Smooth muscle cell (in vitro differentiated cells): ENCODE measurements around the gene MEGF11. TPM values are rescaled to one million over a fixed set of nuclear protein-coding genes. Genes with fewer than 3 reads are reported as not detected.

Source experiments
- DNase-seq: peaks from one replicate; lab custom pipeline; 2025; ENCODE audit not compliant: unreplicated experiment; lab: John Stamatoyannopoulos, UW
- H2AFZ ChIP-seq: fragments of 200-600 bp; sonication (generic); 2 replicates; pipeline ENCODE4 v1.6.0; 2016; ENCODE audit warnings: antibody characterized with exemption, low read depth, mild to moderate bottlenecking
- H3F3A ChIP-seq: fragments of 200-600 bp; sonication (generic); 2 replicates; pipeline ENCODE4 v1.6.0; 2017; ENCODE audit warnings: antibody characterized with exemption, low read depth
- H3K27ac ChIP-seq: fragments of 200-600 bp; sonication (generic); 2 replicates; pipeline ENCODE4 v1.5.1; 2016; ENCODE audit warnings: low read depth, mild to moderate bottlenecking
- H3K27me3 ChIP-seq: fragments of 200-600 bp; sonication (generic); 2 replicates; pipeline ENCODE4 v1.6.1; 2016; ENCODE audit warnings: low read depth, mild to moderate bottlenecking
- H3K36me3 ChIP-seq: fragments of 200-600 bp; sonication (generic); 2 replicates; pipeline ENCODE4 v1.5.1; 2016; ENCODE audit warnings: low read depth
- H3K4me1 ChIP-seq: fragments of 200-600 bp; sonication (generic); 2 replicates; pipeline ENCODE4 v1.5.1; 2016; ENCODE audit warnings: low read depth
- H3K4me2 ChIP-seq: fragments of 200-600 bp; sonication (generic); 2 replicates; pipeline ENCODE4 v1.6.0; 2016; ENCODE audit warnings: mild to moderate bottlenecking
- H3K4me3 ChIP-seq: fragments of 200-600 bp; sonication (generic); 2 replicates; pipeline ENCODE4 v1.5.1; 2016; ENCODE audit warnings: mild to moderate bottlenecking
- H3K79me2 ChIP-seq: fragments of 200-600 bp; sonication (generic); 2 replicates; pipeline ENCODE4 v1.6.0; 2016; ENCODE audit warnings: low read depth, mild to moderate bottlenecking
- H3K9ac ChIP-seq: fragments of 200-600 bp; sonication (generic); 2 replicates; pipeline ENCODE4 v1.6.0; 2016; ENCODE audit warnings: low read depth
- H3K9me3 ChIP-seq: fragments of 200-600 bp; sonication (generic); replicated peaks from 2 replicates; pipeline ENCODE4 v1.5.1; 2016; ENCODE audit warnings: low read depth
- H4K20me1 ChIP-seq: fragments of 200-600 bp; sonication (generic); 2 replicates; pipeline ENCODE4 v1.6.0; 2016; ENCODE audit warnings: low read depth
- WGBS: methylation state at CpG from one replicate; pipeline ENCODE4 v1.1.7; 2016; ENCODE audit warnings: low lambda C conversion rate; 5-methylcytosine and 5-hydroxymethylcytosine counted together
- polyA plus RNA-seq: library from polyadenylated mRNA; unstranded; fragments of >200 nt; fragmentation: Nextera tagmentation; extraction: Ambion mirVana; gene quantifications from 2 replicates; pipeline ENCODE4 v1.2.1, GENCODE V29; 2016
- total RNA-seq: library from RNA; depleted of rRNA; stranded (reverse); fragments of >200 nt; gene quantifications from 2 replicates; pipeline ENCODE4 v1.2.3, GENCODE V29; 2014
- TF ChIP-seq, protein P1 (sequence below): fragments of 200-600 bp; sonication (generic); IDR thresholded peaks from 2 replicates; pipeline ENCODE4 v1.5.1; 2017; ENCODE audit warnings: borderline replicate concordance, mild to moderate bottlenecking, antibody characterized with exemption; ENCODE audit not compliant: insufficient read depth, poor library complexity, severe bottlenecking

MEGF11 gene
- total and polyA plus RNA-seq, 2 experiments from 2014 or later = 0.08 TPM; not detected in 1

DNA sequence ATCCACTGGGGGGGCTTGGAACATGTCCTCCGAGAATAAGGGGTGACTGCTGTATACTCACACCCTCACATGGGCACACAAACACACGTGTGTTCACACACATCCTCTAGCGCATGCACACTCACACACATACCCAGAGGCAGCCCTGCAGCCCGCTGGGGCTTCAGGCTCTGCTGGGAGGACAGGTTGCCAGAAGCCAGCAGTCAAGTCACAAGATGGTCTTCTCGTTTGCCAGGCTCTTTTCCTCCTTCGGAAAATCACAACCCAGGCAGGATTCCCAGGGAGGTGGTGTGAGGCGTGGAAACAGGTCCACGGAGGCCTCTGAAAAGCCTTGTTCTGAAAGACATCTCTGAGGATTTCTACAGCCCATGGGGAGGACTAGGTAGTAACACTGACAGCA is 26.8 kb downstream of the MEGF11 start:
- no peak for DNase-seq
- 89% methylated on average over 8 of the region's 8 CpGs for WGBS
- no peak overlapping the region for H3K9ac ChIP-seq
- no peaks in the 10 kb centered on the region for H3F3A ChIP-seq
- H3K9me3 ChIP-seq = no peaks in the 10 kb centered on the region
- no peak overlapping the region for H2AFZ ChIP-seq
- no peaks in the 10 kb centered on the region for H3K4me1 ChIP-seq
- H3K4me2 ChIP-seq = no peak overlapping the region
- no peak overlapping the region for H3K4me3 ChIP-seq
- no peaks in the 10 kb centered on the region for H3K27me3 ChIP-seq
- H3K36me3 ChIP-seq = no peaks in the 10 kb centered on the region
- no peaks in the 10 kb centered on the region for H4K20me1 ChIP-seq
- no peaks in the 10 kb centered on the region for H3K79me2 ChIP-seq
- TF ChIP-seq, protein P1, sequence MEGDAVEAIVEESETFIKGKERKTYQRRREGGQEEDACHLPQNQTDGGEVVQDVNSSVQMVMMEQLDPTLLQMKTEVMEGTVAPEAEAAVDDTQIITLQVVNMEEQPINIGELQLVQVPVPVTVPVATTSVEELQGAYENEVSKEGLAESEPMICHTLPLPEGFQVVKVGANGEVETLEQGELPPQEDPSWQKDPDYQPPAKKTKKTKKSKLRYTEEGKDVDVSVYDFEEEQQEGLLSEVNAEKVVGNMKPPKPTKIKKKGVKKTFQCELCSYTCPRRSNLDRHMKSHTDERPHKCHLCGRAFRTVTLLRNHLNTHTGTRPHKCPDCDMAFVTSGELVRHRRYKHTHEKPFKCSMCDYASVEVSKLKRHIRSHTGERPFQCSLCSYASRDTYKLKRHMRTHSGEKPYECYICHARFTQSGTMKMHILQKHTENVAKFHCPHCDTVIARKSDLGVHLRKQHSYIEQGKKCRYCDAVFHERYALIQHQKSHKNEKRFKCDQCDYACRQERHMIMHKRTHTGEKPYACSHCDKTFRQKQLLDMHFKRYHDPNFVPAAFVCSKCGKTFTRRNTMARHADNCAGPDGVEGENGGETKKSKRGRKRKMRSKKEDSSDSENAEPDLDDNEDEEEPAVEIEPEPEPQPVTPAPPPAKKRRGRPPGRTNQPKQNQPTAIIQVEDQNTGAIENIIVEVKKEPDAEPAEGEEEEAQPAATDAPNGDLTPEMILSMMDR = no peak
- H3K27ac ChIP-seq = no peak overlapping the region

DNA sequence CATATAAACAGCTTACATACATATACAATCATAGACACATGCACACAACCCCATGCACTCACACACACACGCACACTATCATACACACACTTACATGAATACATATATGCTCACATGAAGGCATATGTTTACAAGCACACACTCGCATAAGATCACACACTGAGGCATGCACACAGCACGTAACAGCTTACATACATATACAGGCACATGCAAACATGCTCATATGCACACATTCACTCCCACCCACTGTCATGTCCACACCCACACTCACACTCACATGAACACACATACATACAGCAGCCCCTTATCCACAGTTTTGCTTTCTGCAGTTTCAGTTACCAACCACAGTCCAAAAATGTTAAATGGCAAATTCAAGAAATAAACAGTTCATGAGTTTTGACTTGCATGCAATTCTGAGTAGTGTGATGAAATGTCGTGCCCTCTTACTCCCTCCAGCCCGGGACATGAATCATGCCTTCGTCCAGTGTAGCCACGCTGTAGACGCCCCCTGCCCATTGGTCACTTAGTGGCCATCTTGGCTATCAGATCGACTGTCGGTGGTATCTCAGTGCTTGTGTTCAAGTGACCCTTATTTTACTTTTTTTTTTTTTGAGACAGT is 27.8 kb downstream of the MEGF11 start:
- H3K4me2 ChIP-seq = no peak overlapping the region
- no peak overlapping the region for H3K27ac ChIP-seq
- no peaks in the 10 kb centered on the region for H4K20me1 ChIP-seq
- no peak overlapping the region for H3K9ac ChIP-seq
- H3K36me3 ChIP-seq = no peaks in the 10 kb centered on the region
- no peak for DNase-seq
- H3K4me3 ChIP-seq = no peak overlapping the region
- no peaks in the 10 kb centered on the region for H3F3A ChIP-seq
- TF ChIP-seq, protein P1 = no peak
- H3K79me2 ChIP-seq = no peaks in the 10 kb centered on the region
- H3K4me1 ChIP-seq = no peaks in the 10 kb centered on the region
- 97% methylated on average over 10 of the region's 10 CpGs for WGBS
- no peak overlapping the region for H2AFZ ChIP-seq
- H3K9me3 ChIP-seq = no peaks in the 10 kb centered on the region
- no peaks in the 10 kb centered on the region for H3K27me3 ChIP-seq

DNA sequence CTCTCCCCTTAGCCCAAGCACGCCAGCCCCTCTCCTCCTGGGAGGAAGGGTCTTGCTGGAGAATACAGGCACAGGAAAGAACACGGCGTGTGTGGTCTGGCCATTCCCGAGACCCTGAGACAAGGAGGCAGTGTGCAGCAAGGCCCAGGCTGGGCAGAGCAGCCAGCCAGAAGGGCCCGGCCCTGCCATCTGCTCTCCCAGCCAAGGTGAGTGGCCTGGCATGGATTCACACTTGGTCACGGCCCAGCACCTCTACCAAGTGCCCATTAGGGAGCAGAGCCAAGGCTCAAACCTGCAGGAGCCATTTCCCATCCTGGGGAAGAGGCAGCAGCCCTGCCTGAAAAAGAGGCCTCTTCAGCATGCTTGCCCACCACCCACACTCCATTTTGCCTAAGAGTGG is 28.6 kb downstream of the MEGF11 start:
- H3K4me1 ChIP-seq = no peaks in the 10 kb centered on the region
- no peaks in the 10 kb centered on the region for H3F3A ChIP-seq
- DNase-seq = no peak
- H3K4me3 ChIP-seq = no peak overlapping the region
- H3K79me2 ChIP-seq = no peaks in the 10 kb centered on the region
- no peaks in the 10 kb centered on the region for H3K9me3 ChIP-seq
- H2AFZ ChIP-seq = no peak overlapping the region
- no peak overlapping the region for H3K27ac ChIP-seq
- TF ChIP-seq, protein P1 = no peak
- H3K4me2 ChIP-seq = no peak overlapping the region
- 96% methylated on average over 6 of the region's 6 CpGs for WGBS
- no peaks in the 10 kb centered on the region for H4K20me1 ChIP-seq
- H3K9ac ChIP-seq = no peak overlapping the region
- H3K36me3 ChIP-seq = no peaks in the 10 kb centered on the region
- no peaks in the 10 kb centered on the region for H3K27me3 ChIP-seq
